Lower leg skin (tissue), 3 donors: ENCODE measurements around the gene VPS33A.

Experiments
- CTCF ChIP-seq, 3 donors: fragments of 450-650 bp; IDR thresholded peaks; one replicate each; pipeline ENCODE4 v1.5.1; 2016; ENCODE audit warnings: antibody characterized with exemption in 3 of 3, mild to moderate bottlenecking in 3 of 3, moderate library complexity in 2 of 3
- POLR2A ChIP-seq, 2 donors: fragments of 450-650 bp; IDR thresholded peaks; one replicate each; pipeline ENCODE4 v1.6.1; 2016 to 2017; ENCODE audit warnings: antibody characterized with exemption in 2 of 2, mild to moderate bottlenecking in 1 of 2, moderate library complexity in 1 of 2

- TF ChIP-seq CTCF (IDR thresholded peaks at IDR 0.05) = no peak
- TF ChIP-seq POLR2A (IDR thresholded peaks at IDR 0.05) = no peak
Measured at GRCh38 chr12:122215771-122216170, 50.5 kb downstream of the VPS33A start.
